GM18519 (cell line): ENCODE measurements around the gene NAALADL2.
"Not testable (repeated sequence)": the region's sequence is repeated elsewhere in the genome, so short reads cannot be mapped to it uniquely, and the experiment has no call there.

ENCODE experiments used
- ATAC-seq: cut with Tn5 transposase; IDR thresholded peaks from one replicate; pipeline ENCODE4 v1.9.1; 2021; ENCODE audit warnings: mild to moderate bottlenecking, moderate library complexity; ENCODE audit not compliant: unreplicated experiment, low FRiP score

Gene NAALADL2

GRCh38 chr3:175392653-175393052 lies 533.5 kb downstream of the NAALADL2 start:
- ATAC-seq: no peak

GRCh38 chr3:175397372-175397771 lies 538.2 kb downstream of the NAALADL2 start:
- no peak for ATAC-seq

- no peak for ATAC-seq
These were observed 539.5 kb downstream of the NAALADL2 start for GRCh38 chr3:175398676-175399075.

- ATAC-seq: no peak
These were observed 540.2 kb downstream of the NAALADL2 start for GRCh38 chr3:175399156-175399840.

GRCh38 chr3:175404027-175404426 lies 544.9 kb downstream of the NAALADL2 start:
- no peak for ATAC-seq

- ATAC-seq: no peak
These were observed 545.5 kb downstream of the NAALADL2 start for GRCh38 chr3:175404621-175405020.

GRCh38 chr3:175410251-175410650 lies 551.1 kb downstream of the NAALADL2 start:
- ATAC-seq: no peak

- no peak for ATAC-seq
These were observed 552.3 kb downstream of the NAALADL2 start for GRCh38 chr3:175411405-175411804.

- no peak for ATAC-seq
These were observed 552.8 kb downstream of the NAALADL2 start for GRCh38 chr3:175411946-175412345.

GRCh38 chr3:175413926-175414325 lies 554.8 kb downstream of the NAALADL2 start:
- ATAC-seq: no peak

- no peak for ATAC-seq
These were observed 557.5 kb downstream of the NAALADL2 start for GRCh38 chr3:175416600-175416999.

GRCh38 chr3:175417426-175417825 lies 558.3 kb downstream of the NAALADL2 start:
- ATAC-seq: no peak

GRCh38 chr3:175421902-175422301 lies 562.8 kb downstream of the NAALADL2 start:
- no peak for ATAC-seq

- ATAC-seq: no peak
These were observed 563.6 kb downstream of the NAALADL2 start for GRCh38 chr3:175422744-175423143.

GRCh38 chr3:175423848-175424247 lies 564.7 kb downstream of the NAALADL2 start:
- not testable (repeated sequence) for ATAC-seq

- no peak for ATAC-seq
These were observed 567.7 kb downstream of the NAALADL2 start for GRCh38 chr3:175426805-175427204.

GRCh38 chr3:175428466-175428865 lies 569.3 kb downstream of the NAALADL2 start:
- ATAC-seq: no peak

- ATAC-seq: no peak
These were observed 572.0 kb downstream of the NAALADL2 start for GRCh38 chr3:175430983-175431773.

- no peak for ATAC-seq
These were observed 573.4 kb downstream of the NAALADL2 start for GRCh38 chr3:175432376-175433025.

- no peak for ATAC-seq
These were observed 574.0 kb downstream of the NAALADL2 start for GRCh38 chr3:175433026-175433674.

- no peak for ATAC-seq
These were observed 575.4 kb downstream of the NAALADL2 start for GRCh38 chr3:175434561-175434960.
